H1 (cell line): ENCODE results near the gene GRK6. TPM values are rescaled to one million over a fixed set of nuclear protein-coding genes. Genes with fewer than 3 reads are reported as not detected.
"Not testable (repeated sequence)": the region's sequence is repeated elsewhere in the genome, so short reads cannot be mapped to it uniquely, and the experiment has no call there.

Experiments
- CTCF ChIA-PET: fragments of 300-600 bp; sonication (Branson Sonifier 250); formaldehyde crosslinking; loops from one replicate; lab custom pipeline; 2021; ENCODE audit not compliant: partially characterized antibody; lab: Charles Lee
- POLR2A ChIA-PET: fragments of 300-600 bp; sonication (Branson Sonifier 250); formaldehyde crosslinking; loops from one replicate; lab custom pipeline; 2021; ENCODE audit warnings: inconsistent platforms; ENCODE audit not compliant: partially characterized antibody; lab: Charles Lee
- DNase-seq, 2 experiments: peaks; one replicate each; pipeline versions ENCODE4 v3.0.0 to v3.0.0-alpha.2; 2010 to 2022; ENCODE audit warnings: low spot score in 2 of 2, low read depth in 1 of 2, mixed read lengths in 1 of 2
- FAIRE-seq: peaks from 2 replicates; lab custom pipeline; 2011; peaks lifted over from hg19 to GRCh38; lab: Jason Lieb, UNC
- H2AFZ ChIP-seq: 2 replicates; pipeline ENCODE4 v1.8.1; 2012; ENCODE audit warnings: low read length, inconsistent platforms
- H2AK5ac ChIP-seq: 2 replicates; pipeline ENCODE4 v1.6.1; 2013; ENCODE audit warnings: low read depth, low read length
- H2BK120ac ChIP-seq: replicated peaks from 2 replicates; pipeline ENCODE3; 2013; ENCODE audit warnings: low read depth, low read length, inconsistent platforms
- H2BK12ac ChIP-seq: 2 replicates; pipeline ENCODE4 v1.6.1; 2013; ENCODE audit warnings: low read depth, low read length
- H2BK15ac ChIP-seq: 2 replicates; pipeline ENCODE4 v1.6.1; 2013; ENCODE audit warnings: low read length
- H2BK20ac ChIP-seq: 2 replicates; pipeline ENCODE4 v1.6.1; 2013; ENCODE audit warnings: low read length
- H2BK5ac ChIP-seq: 2 replicates; pipeline ENCODE4 v1.6.1; 2013; ENCODE audit warnings: low read depth, low read length
- H3K14ac ChIP-seq: 2 replicates; pipeline ENCODE4 v1.6.1; 2013; ENCODE audit warnings: inconsistent platforms; ENCODE audit not compliant: insufficient read length
- H3K18ac ChIP-seq: 2 replicates; pipeline ENCODE4 v1.6.1; 2013; ENCODE audit warnings: low read length; ENCODE audit errors: extremely low read depth
- H3K23ac ChIP-seq: 2 replicates; pipeline ENCODE4 v1.6.1; 2013; ENCODE audit warnings: inconsistent platforms; ENCODE audit not compliant: insufficient read length
- H3K23me2 ChIP-seq: 2 replicates; pipeline ENCODE4 v1.6.1; 2013; ENCODE audit warnings: low read depth, low read length
- H3K27ac ChIP-seq: 2 replicates; pipeline ENCODE4 v1.6.1; 2011; ENCODE audit warnings: low read depth, low read length, inconsistent platforms
- H3K27me3 ChIP-seq, 4 experiments: replicated peaks in 1 of 4; 1 replicate in 1 of 4; 2 replicates in 3 of 4; pipeline versions ENCODE4 v1.6.1 to v1.8.1; 2011 to 2013; ENCODE audit warnings: low read length in 3 of 4, mild to moderate bottlenecking in 3 of 4, inconsistent platforms in 2 of 4, mixed read lengths in 2 of 4, moderate library complexity in 1 of 4; ENCODE audit not compliant: control insufficient read depth in 3 of 4, insufficient read depth in 3 of 4; ENCODE audit errors: extremely low read depth in 1 of 4
- H3K36me3 ChIP-seq, 4 experiments: 2 replicates each; pipeline versions ENCODE4 v1.6.1 to v1.8.1; 2011 to 2013; ENCODE audit warnings: mild to moderate bottlenecking in 4 of 4, low read length in 3 of 4, moderate library complexity in 2 of 4, control low read depth in 1 of 4, inconsistent platforms in 1 of 4; ENCODE audit not compliant: insufficient read depth in 4 of 4, control insufficient read depth in 2 of 4
- H3K4ac ChIP-seq: replicated peaks from 2 replicates; pipeline ENCODE3; 2013; ENCODE audit warnings: low read length, low read depth, mixed read lengths, inconsistent platforms; ENCODE audit not compliant: insufficient read length
- H3K4me1 ChIP-seq, 4 experiments: replicated peaks in 1 of 4; 1 replicate in 1 of 4; 2 replicates in 3 of 4; pipeline versions ENCODE4 v1.6.1 to v1.8.1; 2011 to 2013; ENCODE audit warnings: low read length in 3 of 4, inconsistent platforms in 2 of 4, mixed read lengths in 1 of 4; ENCODE audit not compliant: insufficient read depth in 4 of 4, control insufficient read depth in 3 of 4
- H3K4me2 ChIP-seq, 2 experiments: 2 replicates each; pipeline versions ENCODE4 v1.6.1 to v1.8.1; 2011 to 2013; ENCODE audit warnings: low read depth in 2 of 2, low read length in 2 of 2, control low read depth in 1 of 2, inconsistent platforms in 1 of 2, mild to moderate bottlenecking in 1 of 2; ENCODE audit not compliant: insufficient read depth in 1 of 2
- H3K4me3 ChIP-seq, 4 experiments: fragments of 200-600, 300-600 bp in 1 of 4; sonication (generic), shearing (Covaris generic), sonication (Bioruptor Twin) in 1 of 4; 2 replicates each; pipeline versions ENCODE4 v1.5.1 to v1.8.1; 2011 to 2016; ENCODE audit warnings: low read length in 4 of 4, low read depth in 3 of 4, control low read depth in 2 of 4, inconsistent platforms in 2 of 4, mild to moderate bottlenecking in 2 of 4, mixed read lengths in 1 of 4, moderate library complexity in 1 of 4; ENCODE audit not compliant: insufficient read depth in 2 of 4; ENCODE audit errors: extremely low read depth in 1 of 4
- H3K56ac ChIP-seq: replicated peaks from 2 replicates; pipeline ENCODE3; 2013; ENCODE audit warnings: low read depth, mild to moderate bottlenecking, mixed read lengths, low read length, inconsistent platforms; ENCODE audit not compliant: insufficient read length
- H3K79me1 ChIP-seq: 2 replicates; pipeline ENCODE4 v1.6.1; 2013; ENCODE audit warnings: low read depth, low read length, control low read depth
- H3K79me2 ChIP-seq, 2 experiments: 2 replicates each; pipeline versions ENCODE4 v1.6.1 to v1.8.1; 2012 to 2013; ENCODE audit warnings: low read length in 2 of 2, mild to moderate bottlenecking in 2 of 2, inconsistent platforms in 1 of 2; ENCODE audit not compliant: insufficient read depth in 2 of 2, control insufficient read depth in 1 of 2
- H3K9ac ChIP-seq, 4 experiments: replicated peaks in 1 of 4; 1 replicate in 1 of 4; 2 replicates in 3 of 4; pipeline versions ENCODE4 v1.6.1 to v1.8.1; 2011 to 2013; ENCODE audit warnings: low read depth in 3 of 4, low read length in 3 of 4, control low read depth in 2 of 4, mild to moderate bottlenecking in 2 of 4, moderate library complexity in 2 of 4, inconsistent platforms in 1 of 4; ENCODE audit errors: extremely low read depth in 1 of 4
- H3K9me3 ChIP-seq, 2 experiments: 2 replicates each; pipeline versions ENCODE4 v1.6.1 to v1.8.1; 2012 to 2013; ENCODE audit warnings: mild to moderate bottlenecking in 2 of 2, moderate library complexity in 2 of 2, control low read depth in 1 of 2, inconsistent platforms in 1 of 2, low read depth in 1 of 2, low read length in 1 of 2, mixed read lengths in 1 of 2; ENCODE audit not compliant: insufficient read depth in 2 of 2
- H4K20me1 ChIP-seq, 2 experiments: replicated peaks in 1 of 2; 2 replicates each; pipeline versions ENCODE3 to v1.8.1; 2011 to 2013; ENCODE audit warnings: inconsistent platforms in 2 of 2, low read length in 2 of 2, mild to moderate bottlenecking in 1 of 2; ENCODE audit not compliant: insufficient read depth in 2 of 2, control insufficient read depth in 1 of 2
- H4K5ac ChIP-seq: 2 replicates; pipeline ENCODE4 v1.6.1; 2013; ENCODE audit warnings: low read length, low read depth, mixed read lengths, inconsistent platforms; ENCODE audit not compliant: insufficient read length
- H4K8ac ChIP-seq: 2 replicates; pipeline ENCODE4 v1.8.0; 2013; ENCODE audit warnings: mild to moderate bottlenecking, moderate library complexity, low read length, inconsistent platforms; ENCODE audit not compliant: insufficient read depth; ENCODE audit errors: extremely low read depth
- H4K91ac ChIP-seq: replicated peaks from 2 replicates; pipeline ENCODE3; 2013; ENCODE audit warnings: low read length, mixed read lengths, inconsistent platforms; ENCODE audit not compliant: insufficient read length
- WGBS, 2 experiments: shearing (Covaris generic) in 1 of 2; methylation state at CpG; one replicate each; pipeline versions ENCODE4 v1.1.6 to v1.1.7; 2013 to 2015; ENCODE audit warnings: low lambda C conversion rate in 2 of 2, mixed read lengths in 2 of 2, inconsistent platforms in 1 of 2, low coverage in 1 of 2, missing lambda C conversion rate in 1 of 2; ENCODE audit not compliant: insufficient replicate concordance in 2 of 2, insufficient coverage in 1 of 2, insufficient read length in 1 of 2; ENCODE audit errors: extremely low coverage in 1 of 2, missing lambda C conversion rate in 1 of 2; 5-methylcytosine and 5-hydroxymethylcytosine counted together
- polyA plus RNA-seq, 7 experiments: library from polyadenylated mRNA; depleted of rRNA in 3 of 7; stranded (reverse) in 5 of 7; unstranded in 2 of 7; fragments of >200 nt in 5 of 7; fragments of 200-250 nt in 2 of 7; gene quantifications; 1 replicate in 5 of 7; 2 replicates in 1 of 7; 4 replicates in 1 of 7; pipeline versions ENCODE4 v1.2.1 to v1.2.3, GENCODE V29; 2011 to 2013; ENCODE audit warnings: missing spikeins in 2 of 7, mixed read lengths in 2 of 7
- total RNA-seq: library from RNA; stranded (reverse); fragmentation: NEBNext Ultra II Directional; extraction: Animal tissue kit (Norgen Biotek cat#: 25700); gene quantifications from 2 replicates; pipeline ENCODE4 v1.2.1, GENCODE V29; 2021

GRK6 gene
- total and polyA plus RNA-seq, 2 of the 8 experiments (the other 6 are each of a cell fraction or from before 2014, with no cell fraction given), result 31.8 to 57.8 TPM

- not testable (repeated sequence) for H3K79me2 ChIP-seq, H3K23ac ChIP-seq, H2BK120ac ChIP-seq, H3K14ac ChIP-seq, H3K79me1 ChIP-seq, H2BK20ac ChIP-seq, H2AK5ac ChIP-seq, H2BK12ac ChIP-seq, H3K27ac ChIP-seq, FAIRE-seq, H3K4me3 ChIP-seq, DNase-seq, H3K4ac ChIP-seq, H3K27me3 ChIP-seq, H3K56ac ChIP-seq, H4K5ac ChIP-seq, H3K4me2 ChIP-seq, H2BK15ac ChIP-seq, H2BK5ac ChIP-seq, H3K4me1 ChIP-seq, H3K9ac ChIP-seq, H3K9me3 ChIP-seq, H4K8ac ChIP-seq, H3K18ac ChIP-seq, H2AFZ ChIP-seq, H3K23me2 ChIP-seq, H4K91ac ChIP-seq
- CTCF ChIA-PET, result interaction anchor here (0.6 to 12.7 kb wide), 6 partner anchors 7 to 655 kb away, joined by 3 to 306 read pairs (median 6); partner anchors contain the start of genes DDX41, DOK3 and PDLIM7
- Histone ChIP-seq H3K36me3 (peaks cover 24 to 63% (median 42%) of the 10 kb centered on the region in 4 experiments), H4K20me1 (peaks cover 5 to 13% of the 10 kb centered on the region in 2 experiments)
- WGBS, 2 experiments, result 92% methylated on average over 3 of the region's 3 CpGs; no CpG with 5 or more reads in 1 of the 2 experiments
- POLR2A ChIA-PET, result interaction anchor here (65.5 to 67.5 kb wide), 2 partner anchors 6 to 17 kb away, joined by 3349 read pairs; partner anchors contain the start of genes DBN1, DOK3, PDLIM7 and PRR7
Observed at GRCh38 chr5:177485753-177486152, 59.3 kb downstream of the GRK6 start.
